Measurements from ENCODE around the gene ECPAS.
"Not testable (repeated sequence)": the region's sequence is repeated elsewhere in the genome, so short reads cannot be mapped to it uniquely, and the experiment has no call there.

Gene ECPAS

GRCh38 chr9:111449705-111450104 is 34.5 kb downstream of the ECPAS start:
- no peak for DNase-seq
- TF ChIP-seq, protein P1, sequence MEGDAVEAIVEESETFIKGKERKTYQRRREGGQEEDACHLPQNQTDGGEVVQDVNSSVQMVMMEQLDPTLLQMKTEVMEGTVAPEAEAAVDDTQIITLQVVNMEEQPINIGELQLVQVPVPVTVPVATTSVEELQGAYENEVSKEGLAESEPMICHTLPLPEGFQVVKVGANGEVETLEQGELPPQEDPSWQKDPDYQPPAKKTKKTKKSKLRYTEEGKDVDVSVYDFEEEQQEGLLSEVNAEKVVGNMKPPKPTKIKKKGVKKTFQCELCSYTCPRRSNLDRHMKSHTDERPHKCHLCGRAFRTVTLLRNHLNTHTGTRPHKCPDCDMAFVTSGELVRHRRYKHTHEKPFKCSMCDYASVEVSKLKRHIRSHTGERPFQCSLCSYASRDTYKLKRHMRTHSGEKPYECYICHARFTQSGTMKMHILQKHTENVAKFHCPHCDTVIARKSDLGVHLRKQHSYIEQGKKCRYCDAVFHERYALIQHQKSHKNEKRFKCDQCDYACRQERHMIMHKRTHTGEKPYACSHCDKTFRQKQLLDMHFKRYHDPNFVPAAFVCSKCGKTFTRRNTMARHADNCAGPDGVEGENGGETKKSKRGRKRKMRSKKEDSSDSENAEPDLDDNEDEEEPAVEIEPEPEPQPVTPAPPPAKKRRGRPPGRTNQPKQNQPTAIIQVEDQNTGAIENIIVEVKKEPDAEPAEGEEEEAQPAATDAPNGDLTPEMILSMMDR (IDR thresholded peaks at IDR 0.05; ENCODE audit: low read depth, low read length), result no peak
- H3K4me3 ChIP-seq (ENCODE audit: low read depth, low read length), result no peak overlapping the region
- no peaks in the 10 kb centered on the region; the same call in 1 of the 2 replicates for H3K9me3 ChIP-seq
- H3K27me3 ChIP-seq, result no peaks in the 10 kb centered on the region
- no peaks in the 10 kb centered on the region for H3K4me1 ChIP-seq
- H3K36me3 ChIP-seq, result peaks cover 6% of the 10 kb centered on the region; the same call in 1 of the 2 replicates

DNA sequence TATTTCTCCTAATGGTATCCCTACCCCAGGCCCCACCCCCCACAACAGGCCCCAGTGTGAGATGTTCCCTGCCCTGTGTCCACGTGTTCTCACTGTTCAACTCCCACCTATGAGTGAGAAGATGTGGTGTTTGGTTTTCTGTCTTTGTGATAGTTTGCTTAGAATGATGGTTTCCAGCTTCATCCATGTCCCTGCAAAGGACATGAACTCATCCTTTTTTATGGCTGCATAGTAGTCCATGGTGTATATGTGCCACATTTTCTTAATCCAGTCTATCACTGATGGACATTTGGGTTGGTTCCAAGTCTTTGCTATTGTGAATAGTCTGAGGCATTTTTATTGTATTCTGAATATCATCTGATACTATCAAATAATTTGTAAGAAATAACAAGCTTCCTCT is 38.4 kb downstream of the ECPAS start:
- not testable (repeated sequence) for H3K27me3 ChIP-seq; DNase-seq; H3K4me3 ChIP-seq (ENCODE audit: low read depth, low read length); H3K9me3 ChIP-seq; H3K4me1 ChIP-seq
- H3K36me3 ChIP-seq, result peaks cover 17% of the 10 kb centered on the region

GRCh38 chr9:111443454-111443853 is 40.7 kb downstream of the ECPAS start:
- Histone ChIP-seq H3K9me3 (no peaks in the 10 kb centered on the region; the same call in 1 of the 2 replicates), H3K4me1 (no peaks in the 10 kb centered on the region), H3K36me3 (peaks cover 25% of the 10 kb centered on the region), H3K4me3 (ENCODE audit: low read depth, low read length) (no peak overlapping the region), H3K27me3 (no peaks in the 10 kb centered on the region)
- DNase-seq, result no peak
- TF ChIP-seq, protein P1 (IDR thresholded peaks at IDR 0.05; ENCODE audit: low read depth, low read length), result no peak

DNA sequence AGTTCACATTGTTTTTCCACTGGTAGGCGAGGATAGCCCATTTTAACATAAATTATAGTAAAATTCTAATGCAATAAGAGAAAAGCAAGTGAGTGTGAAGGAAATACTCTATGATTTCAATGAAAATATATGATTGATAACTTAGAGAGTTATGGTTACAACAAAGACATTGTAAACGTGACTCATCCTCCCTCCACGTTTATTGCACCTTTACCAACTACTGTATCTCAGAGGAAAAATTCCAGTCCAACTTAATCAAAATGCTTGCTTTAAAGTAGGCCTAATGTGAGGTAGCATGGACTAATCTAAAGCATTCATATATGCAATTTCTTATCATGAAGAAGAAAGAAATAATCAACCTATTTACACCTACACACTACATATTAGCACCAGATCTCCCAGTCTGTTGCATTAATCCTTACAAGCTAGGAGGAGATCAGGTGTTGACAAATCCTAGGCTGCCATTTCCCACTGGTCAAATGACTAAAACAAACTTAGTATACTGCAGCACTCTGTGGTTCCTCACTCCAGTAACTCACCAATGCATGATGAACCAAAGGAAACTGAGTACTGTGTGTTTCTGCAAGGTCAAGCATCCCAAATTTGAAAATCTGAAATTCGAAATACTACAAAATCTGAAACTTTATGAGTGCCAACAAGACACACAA is 41.7 kb downstream of the ECPAS start:
- Histone ChIP-seq H3K9me3 (no peaks in the 10 kb centered on the region; the same call in 1 of the 2 replicates), H3K27me3 (no peaks in the 10 kb centered on the region), H3K4me1 (no peaks in the 10 kb centered on the region), H3K4me3 (ENCODE audit: low read depth, low read length) (no peak overlapping the region), H3K36me3 (peaks cover 29% of the 10 kb centered on the region)
- no peak for DNase-seq
- TF ChIP-seq, protein P1 (IDR thresholded peaks at IDR 0.05; ENCODE audit: low read depth, low read length), result no peak

DNA sequence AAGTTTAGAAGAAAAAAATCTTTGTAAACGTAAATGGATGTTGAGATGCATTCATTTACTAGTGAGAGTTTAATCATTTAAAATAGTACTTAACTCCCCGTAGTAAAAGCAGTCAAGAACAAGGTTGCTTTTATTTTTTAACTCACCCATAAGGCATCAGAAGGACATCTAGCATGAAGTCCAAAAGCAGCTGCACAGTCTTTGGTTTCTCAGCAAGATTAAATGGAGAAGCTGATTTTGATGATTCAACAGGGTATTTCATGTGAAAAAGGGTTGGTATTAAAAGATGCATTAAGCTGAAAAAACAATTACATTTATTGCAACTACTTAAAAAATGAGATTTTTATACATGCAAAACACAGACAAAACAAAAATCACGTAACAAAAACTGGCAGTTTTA is 44.0 kb downstream of the ECPAS start:
- DNase-seq, result no peak
- TF ChIP-seq, protein P1 (IDR thresholded peaks at IDR 0.05; ENCODE audit: low read depth, low read length), result no peak
- peaks cover 26% of the 10 kb centered on the region for H3K36me3 ChIP-seq

GRCh38 chr9:111438541-111439235 is 45.5 kb downstream of the ECPAS start:
- TF ChIP-seq, protein P1 (IDR thresholded peaks at IDR 0.05; ENCODE audit: low read depth, low read length), result no peak
- Histone ChIP-seq H3K4me1 (no peaks in the 10 kb centered on the region), H3K27me3 (no peaks in the 10 kb centered on the region), H3K4me3 (ENCODE audit: low read depth, low read length) (no peak overlapping the region), H3K36me3 (peaks cover 21% of the 10 kb centered on the region), H3K9me3 (no peaks in the 10 kb centered on the region)
- DNase-seq, result no peak

More for the DNA sequence above, 44.0 kb downstream of the ECPAS start:
- Histone ChIP-seq H3K9me3 (no peaks in the 10 kb centered on the region), H3K27me3 (no peaks in the 10 kb centered on the region), H3K4me1 (no peaks in the 10 kb centered on the region), H3K4me3 (ENCODE audit: low read depth, low read length) (no peak overlapping the region)

Data from BE2C (cell line).